Measurements from ENCODE around the gene MUC13. TPM values are rescaled to one million over a fixed set of nuclear protein-coding genes. Genes with fewer than 3 reads are reported as not detected.

Gene MUC13
- total and polyA plus RNA-seq, 4 donors = 0.43 to 6.6 (median 0.49) TPM; not detected in 1

DNA sequence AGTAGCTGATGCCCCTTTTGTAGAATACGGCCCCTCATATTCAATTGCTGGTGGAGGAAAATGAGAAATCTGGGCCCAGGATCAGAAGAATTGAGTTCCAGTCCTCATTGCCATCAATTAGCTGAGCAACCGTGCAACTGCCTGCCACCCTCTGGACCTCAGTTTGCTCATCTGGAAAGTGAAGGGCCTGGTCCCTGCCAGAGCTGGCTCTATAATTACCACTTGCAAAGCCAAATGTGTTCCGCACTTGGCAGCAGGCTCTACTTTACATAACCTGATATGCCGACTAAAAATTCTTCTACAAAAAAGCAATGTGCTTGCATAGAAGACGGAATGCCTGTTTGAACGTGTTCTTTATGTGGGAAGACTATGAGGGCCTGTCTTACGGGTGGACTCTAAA is 38.8 kb downstream of the MUC13 start:
- 89 to 92% methylated on average over 7 of the region's 7 CpGs for WGBS, 2 donors
- Histone ChIP-seq H3K4me1 (ENCODE audit: control insufficient read depth in 5 of 5, insufficient read depth in 5 of 5, low read length in 5 of 5) (no peaks in the 10 kb centered on the region), H3K9ac (ENCODE audit: insufficient read depth in 1 of 2, low read length in 2 of 2) (no peak overlapping the region), H3K27me3 (ENCODE audit: control insufficient read depth in 3 of 3, insufficient read depth in 3 of 3, low read length in 2 of 3) (no peaks in the 10 kb centered on the region), H3K9me3 (ENCODE audit: control insufficient read depth in 4 of 4, insufficient read depth in 3 of 4, low read length in 3 of 4) (peaks cover 0 to 1% (median 0%) of the 10 kb centered on the region in 4 donors), H3K27ac (ENCODE audit: low read depth in 1 of 2, low read length in 1 of 2) (no peak overlapping the region), H3K36me3 (ENCODE audit: control insufficient read depth in 4 of 4, insufficient read depth in 4 of 4, low read length in 4 of 4) (no peaks in the 10 kb centered on the region), H3K4me3 (no peak overlapping the region)
- ATAC-seq (ENCODE audit: insufficient read depth, low FRiP score) = no peak
- TF ChIP-seq, protein P1, sequence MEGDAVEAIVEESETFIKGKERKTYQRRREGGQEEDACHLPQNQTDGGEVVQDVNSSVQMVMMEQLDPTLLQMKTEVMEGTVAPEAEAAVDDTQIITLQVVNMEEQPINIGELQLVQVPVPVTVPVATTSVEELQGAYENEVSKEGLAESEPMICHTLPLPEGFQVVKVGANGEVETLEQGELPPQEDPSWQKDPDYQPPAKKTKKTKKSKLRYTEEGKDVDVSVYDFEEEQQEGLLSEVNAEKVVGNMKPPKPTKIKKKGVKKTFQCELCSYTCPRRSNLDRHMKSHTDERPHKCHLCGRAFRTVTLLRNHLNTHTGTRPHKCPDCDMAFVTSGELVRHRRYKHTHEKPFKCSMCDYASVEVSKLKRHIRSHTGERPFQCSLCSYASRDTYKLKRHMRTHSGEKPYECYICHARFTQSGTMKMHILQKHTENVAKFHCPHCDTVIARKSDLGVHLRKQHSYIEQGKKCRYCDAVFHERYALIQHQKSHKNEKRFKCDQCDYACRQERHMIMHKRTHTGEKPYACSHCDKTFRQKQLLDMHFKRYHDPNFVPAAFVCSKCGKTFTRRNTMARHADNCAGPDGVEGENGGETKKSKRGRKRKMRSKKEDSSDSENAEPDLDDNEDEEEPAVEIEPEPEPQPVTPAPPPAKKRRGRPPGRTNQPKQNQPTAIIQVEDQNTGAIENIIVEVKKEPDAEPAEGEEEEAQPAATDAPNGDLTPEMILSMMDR (IDR thresholded peaks at IDR 0.05; ENCODE audit: control extremely low read depth, extremely low read depth) = no peak
- DNase-seq = no peak

DNA sequence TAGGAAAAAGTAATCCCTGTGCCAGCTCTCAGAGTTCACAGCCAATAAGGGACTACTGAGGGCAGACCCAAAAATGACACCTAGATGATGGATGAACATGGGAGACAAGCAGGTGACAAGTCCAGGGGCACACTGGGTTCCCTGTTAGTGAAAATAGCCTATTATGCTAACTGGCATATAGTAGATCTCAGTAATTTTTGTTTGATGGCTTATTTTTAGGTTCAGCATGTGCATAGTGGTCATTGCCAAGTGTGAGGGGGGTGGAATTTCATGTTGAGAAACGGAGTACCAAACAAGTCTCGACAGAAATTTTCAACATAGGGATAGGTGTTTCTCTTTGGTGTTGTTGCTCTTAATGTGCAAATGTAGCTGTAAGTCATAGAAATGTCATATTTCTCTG is 41.0 kb downstream of the MUC13 start:
- DNase-seq (no peak), ATAC-seq (ENCODE audit: insufficient read depth, low FRiP score) (no peak)
- H3K4me3 ChIP-seq = no peak overlapping the region
- peaks cover 0 to 1% (median 0%) of the 10 kb centered on the region in 4 donors for H3K9me3 ChIP-seq (ENCODE audit: control insufficient read depth in 4 of 4, insufficient read depth in 3 of 4, low read length in 3 of 4)
- H3K27ac ChIP-seq (ENCODE audit: low read depth in 1 of 2, low read length in 1 of 2) = no peak overlapping the region
- H3K9ac ChIP-seq (ENCODE audit: insufficient read depth in 1 of 2, low read length in 2 of 2) = no peak overlapping the region
- TF ChIP-seq, protein P1 (IDR thresholded peaks at IDR 0.05; ENCODE audit: control extremely low read depth, extremely low read depth) = no peak
- 76 to 88% methylated on average over 2 of the region's 2 CpGs for WGBS, 2 donors
- no peaks in the 10 kb centered on the region for H3K36me3 ChIP-seq (ENCODE audit: control insufficient read depth in 4 of 4, insufficient read depth in 4 of 4, low read length in 4 of 4)
- no peaks in the 10 kb centered on the region for H3K27me3 ChIP-seq (ENCODE audit: control insufficient read depth in 3 of 3, insufficient read depth in 3 of 3, low read length in 2 of 3)
- H3K4me1 ChIP-seq (ENCODE audit: control insufficient read depth in 5 of 5, insufficient read depth in 5 of 5, low read length in 5 of 5) = no peaks in the 10 kb centered on the region

DNA sequence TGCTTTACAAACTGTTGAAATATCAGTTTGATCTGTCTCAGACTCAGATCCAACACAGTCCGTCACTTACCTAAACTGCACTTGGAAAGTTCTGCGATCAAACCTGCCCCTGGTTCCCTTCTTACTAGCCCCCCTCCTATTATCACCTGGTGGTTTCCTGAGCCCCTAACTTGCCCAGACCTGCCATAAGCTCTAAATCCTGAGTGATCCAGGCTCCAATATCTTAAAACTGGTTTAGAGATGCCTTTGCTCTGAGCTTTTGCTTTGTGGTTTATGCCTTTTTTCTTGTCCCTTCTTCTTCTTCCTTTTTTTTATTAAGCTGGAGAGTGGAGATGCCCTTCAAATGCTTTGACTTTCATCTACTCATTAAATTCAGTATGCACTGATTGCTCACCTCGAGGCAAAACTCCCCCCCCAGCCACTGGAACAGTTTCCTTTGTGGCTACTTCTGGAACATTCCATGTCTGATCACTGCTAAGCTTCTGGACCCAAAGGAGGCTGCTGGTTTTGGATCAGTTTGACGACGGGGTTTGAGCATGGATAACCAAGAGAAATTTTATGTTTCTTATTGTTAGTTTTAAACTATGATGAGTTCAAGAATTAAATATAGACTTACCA is 43.9 kb downstream of the MUC13 start:
- no peaks in the 10 kb centered on the region for H3K27me3 ChIP-seq (ENCODE audit: control insufficient read depth in 3 of 3, insufficient read depth in 3 of 3, low read length in 2 of 3)
- no peak overlapping the region for H3K9ac ChIP-seq (ENCODE audit: insufficient read depth in 1 of 2, low read length in 2 of 2)
- no peak overlapping the region for H3K27ac ChIP-seq (ENCODE audit: low read depth in 1 of 2, low read length in 1 of 2)
- TF ChIP-seq, protein P1 (IDR thresholded peaks at IDR 0.05; ENCODE audit: control extremely low read depth, extremely low read depth) = no peak
- WGBS, 2 donors = 85 to 87% methylated on average over 5 of the region's 5 CpGs
- H3K4me1 ChIP-seq (ENCODE audit: control insufficient read depth in 5 of 5, insufficient read depth in 5 of 5, low read length in 5 of 5) = peaks cover 0 to 3% (median 0%) of the 10 kb centered on the region in 5 donors
- ATAC-seq (ENCODE audit: insufficient read depth, low FRiP score) = no peak
- no peak overlapping the region for H3K4me3 ChIP-seq
- DNase-seq = no peak
- no peaks in the 10 kb centered on the region for H3K36me3 ChIP-seq (ENCODE audit: control insufficient read depth in 4 of 4, insufficient read depth in 4 of 4, low read length in 4 of 4)
- no peaks in the 10 kb centered on the region for H3K9me3 ChIP-seq (ENCODE audit: control insufficient read depth in 4 of 4, insufficient read depth in 3 of 4, low read length in 3 of 4)

All from lung (tissue), 12 donors.